AG04450 (cell line): ENCODE results near the gene ABTB2. TPM values are rescaled to one million over a fixed set of nuclear protein-coding genes. Genes with fewer than 3 reads are reported as not detected.

Experiments
- CTCF ChIA-PET: fragments of 300-600, 350-600 bp; formaldehyde crosslinking; extraction: SDS; loops from one replicate; lab custom pipeline; 2022; ENCODE audit warnings: antibody characterized with exemption, inconsistent platforms; lab: Charles Lee
- POLR2A ChIA-PET: fragments of 350-600 bp; formaldehyde crosslinking; extraction: SDS; loops from one replicate; lab custom pipeline; 2021; ENCODE audit warnings: antibody characterized with exemption, inconsistent platforms; lab: Yijun Ruan, JAX
- DNase-seq: peaks from one replicate; pipeline ENCODE4 v3.0.0-alpha.2; 2011; ENCODE audit warnings: low read depth, low spot score
- H3K27ac ChIP-seq: one replicate; pipeline ENCODE4 v1.5.1; 2012; ENCODE audit warnings: low read depth, low read length, control low read depth
- H3K27me3 ChIP-seq: one replicate; pipeline ENCODE4 v1.6.0; 2012; ENCODE audit warnings: low read length; ENCODE audit not compliant: control insufficient read depth, insufficient read depth
- H3K4me3 ChIP-seq: 2 replicates; pipeline ENCODE4 v1.5.1; 2011; ENCODE audit warnings: mild to moderate bottlenecking, low read depth, low read length, control low read depth
- H3K9me3 ChIP-seq: 2 replicates; pipeline ENCODE4 v1.5.1; 2012; ENCODE audit warnings: low read length; ENCODE audit not compliant: control insufficient read depth, insufficient read depth
- polyA plus RNA-seq: library from polyadenylated mRNA; depleted of rRNA; stranded (reverse); fragments of >200 nt; gene quantifications from 2 replicates; pipeline ENCODE4 v1.2.3, GENCODE V29; 2011
- TF ChIP-seq, protein P1 (sequence below): IDR thresholded peaks from 2 replicates; pipeline ENCODE4 v1.5.1; 2011; ENCODE audit warnings: low read depth, low read length, control low read depth, inconsistent platforms

The ABTB2 gene
- polyA plus RNA-seq, 1 experiment: 0.43 TPM

DNA sequence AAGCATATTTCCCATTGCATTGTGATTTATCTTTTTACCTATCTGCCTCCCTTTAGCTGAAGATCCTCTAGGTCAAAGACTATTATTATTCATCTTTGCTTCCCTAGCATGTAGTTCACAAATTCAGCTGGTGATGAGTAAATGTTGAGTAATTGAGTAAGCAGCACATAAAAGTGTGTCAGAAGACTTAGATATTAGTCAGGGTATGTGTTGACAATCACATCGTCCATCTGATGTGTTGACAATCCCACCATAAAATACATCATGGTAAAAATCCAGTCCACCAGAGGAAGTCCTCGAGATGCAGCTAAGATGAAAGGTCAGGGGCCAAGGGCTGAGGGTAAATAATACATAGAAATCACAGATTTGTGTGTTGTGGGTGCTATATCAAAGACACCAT lies 22.9 kb upstream of the ABTB2 start:
- DNase-seq: no peak
- no peak overlapping the region for H3K27ac ChIP-seq
- H3K27me3 ChIP-seq: no peaks in the 10 kb centered on the region
- CTCF ChIA-PET: interaction anchor here (1.3 to 1.6 kb wide), 2 partner anchors 112 to 206 kb away, joined by 4 read pairs; no protein-coding TSS in a partner anchor
- POLR2A ChIA-PET: no interaction called here
- TF ChIP-seq, protein P1, sequence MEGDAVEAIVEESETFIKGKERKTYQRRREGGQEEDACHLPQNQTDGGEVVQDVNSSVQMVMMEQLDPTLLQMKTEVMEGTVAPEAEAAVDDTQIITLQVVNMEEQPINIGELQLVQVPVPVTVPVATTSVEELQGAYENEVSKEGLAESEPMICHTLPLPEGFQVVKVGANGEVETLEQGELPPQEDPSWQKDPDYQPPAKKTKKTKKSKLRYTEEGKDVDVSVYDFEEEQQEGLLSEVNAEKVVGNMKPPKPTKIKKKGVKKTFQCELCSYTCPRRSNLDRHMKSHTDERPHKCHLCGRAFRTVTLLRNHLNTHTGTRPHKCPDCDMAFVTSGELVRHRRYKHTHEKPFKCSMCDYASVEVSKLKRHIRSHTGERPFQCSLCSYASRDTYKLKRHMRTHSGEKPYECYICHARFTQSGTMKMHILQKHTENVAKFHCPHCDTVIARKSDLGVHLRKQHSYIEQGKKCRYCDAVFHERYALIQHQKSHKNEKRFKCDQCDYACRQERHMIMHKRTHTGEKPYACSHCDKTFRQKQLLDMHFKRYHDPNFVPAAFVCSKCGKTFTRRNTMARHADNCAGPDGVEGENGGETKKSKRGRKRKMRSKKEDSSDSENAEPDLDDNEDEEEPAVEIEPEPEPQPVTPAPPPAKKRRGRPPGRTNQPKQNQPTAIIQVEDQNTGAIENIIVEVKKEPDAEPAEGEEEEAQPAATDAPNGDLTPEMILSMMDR: no peak
- H3K9me3 ChIP-seq: peaks cover 18% of the 10 kb centered on the region
- no peak overlapping the region for H3K4me3 ChIP-seq

DNA sequence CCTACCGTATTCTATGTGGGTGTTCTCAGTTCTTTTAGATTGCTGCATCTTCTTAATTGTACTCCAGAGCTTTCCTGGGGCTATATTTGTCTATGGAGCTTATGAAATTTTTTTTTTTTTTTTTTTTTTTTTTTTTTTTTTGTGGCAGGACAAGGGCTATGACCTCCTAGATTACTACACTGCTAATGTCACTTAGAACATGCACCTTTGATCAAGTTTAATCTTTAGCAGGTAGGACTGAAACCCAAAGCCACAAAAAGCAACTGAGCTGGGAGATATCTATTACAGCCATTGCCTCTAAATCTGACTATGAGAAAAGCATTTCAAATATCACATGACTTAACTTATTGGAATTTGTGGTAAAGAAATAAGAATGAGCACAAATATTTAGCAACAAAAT lies 21.7 kb upstream of the ABTB2 start:
- ChIA-PET POLR2A (no interaction called here), CTCF (interaction anchor here (0.5 to 1.6 kb wide), 4 partner anchors 49 to 464 kb away, joined by 3 to 6 read pairs (median 4); no protein-coding TSS in a partner anchor)
- H3K4me3 ChIP-seq: no peak overlapping the region
- DNase-seq: no peak
- TF ChIP-seq, protein P1: no peak
- H3K27ac ChIP-seq: no peak overlapping the region
- H3K9me3 ChIP-seq: peaks cover 18% of the 10 kb centered on the region
- H3K27me3 ChIP-seq: no peaks in the 10 kb centered on the region

DNA sequence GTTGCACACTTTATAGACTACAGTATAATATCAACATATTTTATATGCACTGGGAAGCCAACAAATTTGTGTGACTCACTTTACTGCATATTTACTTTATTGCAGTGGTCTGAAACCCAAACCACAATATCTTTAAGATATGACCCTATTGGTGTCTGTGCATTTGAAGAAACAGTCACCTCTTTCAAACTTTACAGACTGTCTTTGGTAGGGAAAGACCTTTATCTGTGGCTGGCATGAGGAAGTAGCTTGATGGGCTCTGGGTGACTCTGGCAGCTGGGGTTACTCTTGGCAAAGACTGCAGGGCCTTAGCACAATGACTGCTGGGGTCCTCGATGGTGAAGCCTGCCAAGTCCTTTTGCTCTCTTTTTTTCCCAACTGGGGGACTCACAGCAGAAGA lies 21.3 kb upstream of the ABTB2 start:
- TF ChIP-seq, protein P1: no peak
- no peak for DNase-seq
- Histone ChIP-seq H3K27ac (no peak overlapping the region), H3K9me3 (peaks cover 18% of the 10 kb centered on the region), H3K4me3 (no peak overlapping the region), H3K27me3 (no peaks in the 10 kb centered on the region)
- ChIA-PET CTCF (interaction anchor here (0.5 kb wide), 2 partner anchors 49 to 197 kb away, joined by 3 to 6 read pairs; no protein-coding TSS in a partner anchor), POLR2A (no interaction called here)

DNA sequence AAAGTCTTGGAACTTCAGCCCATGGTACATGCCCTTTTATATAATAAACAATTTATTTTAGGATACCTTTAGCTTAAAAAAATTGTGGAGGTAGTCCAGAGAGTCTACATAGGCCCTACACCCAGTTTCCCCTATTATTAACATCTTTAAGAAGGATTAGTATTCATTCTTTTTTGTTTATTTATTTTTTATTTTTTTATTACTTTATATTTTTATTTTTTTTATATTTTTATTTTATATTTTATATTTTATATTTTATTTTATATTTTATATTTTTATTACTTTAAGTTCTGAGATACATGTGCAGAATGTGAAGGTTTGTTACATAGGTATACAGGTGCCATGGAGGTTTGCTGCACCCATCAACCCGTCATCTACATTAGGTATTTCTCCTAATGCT lies 15.9 kb upstream of the ABTB2 start:
- DNase-seq: no peak
- Histone ChIP-seq H3K9me3 (peaks cover 18% of the 10 kb centered on the region), H3K27me3 (no peaks in the 10 kb centered on the region), H3K27ac (no peak overlapping the region), H3K4me3 (no peak overlapping the region)
- ChIA-PET POLR2A (no interaction called here), CTCF (no interaction called here)
- TF ChIP-seq, protein P1: no peak

DNA sequence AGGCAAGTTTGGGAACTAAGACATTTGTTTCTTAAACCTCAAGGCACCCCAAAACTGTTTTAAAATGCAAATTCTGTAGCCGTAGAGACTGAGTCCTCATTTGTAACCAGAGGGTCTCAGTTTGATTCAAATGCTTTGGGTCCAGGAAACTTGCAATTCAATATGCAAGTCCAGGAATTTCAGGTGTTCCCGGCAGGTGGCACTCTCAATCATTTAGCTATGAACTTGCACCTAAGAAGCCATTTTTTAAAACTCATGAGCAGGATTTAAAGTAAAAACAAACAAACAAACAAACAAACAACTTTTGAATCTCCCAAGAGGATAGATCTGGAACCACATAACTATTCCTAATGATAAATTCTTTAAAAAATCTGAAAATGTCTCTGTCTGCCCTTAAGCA lies 8.7 kb upstream of the ABTB2 start:
- Histone ChIP-seq H3K27me3 (peaks cover 6% of the 10 kb centered on the region), H3K4me3 (no peak overlapping the region), H3K27ac (no peak overlapping the region), H3K9me3 (no peaks in the 10 kb centered on the region)
- CTCF ChIA-PET: interaction anchor here (3.4 kb wide), 1 partner anchor 126 kb away, joined by 14 read pairs; no protein-coding TSS in a partner anchor
- no peak for DNase-seq
- TF ChIP-seq, protein P1: no peak
- POLR2A ChIA-PET: no interaction called here
